H9 (cell line): ENCODE results near the gene KRT3. TPM values are rescaled to one million over a fixed set of nuclear protein-coding genes. Genes with fewer than 3 reads are reported as not detected.

Experiments
- DNase-seq: peaks from one replicate; pipeline ENCODE4 v3.0.0-alpha.2; 2017
- H2AFZ ChIP-seq: one replicate; pipeline ENCODE4 v1.6.1; 2013; ENCODE audit warnings: mild to moderate bottlenecking, low read length, control low read depth, moderate library complexity
- H2AK5ac ChIP-seq: 2 replicates; pipeline ENCODE4 v1.6.1; 2013; ENCODE audit warnings: low read length, control low read depth, mixed read lengths; ENCODE audit not compliant: insufficient read length
- H2BK120ac ChIP-seq: one replicate; pipeline ENCODE4 v1.6.1; 2013; ENCODE audit warnings: low read depth, mild to moderate bottlenecking, low read length, control low read depth, inconsistent platforms; ENCODE audit not compliant: poor library complexity, severe bottlenecking
- H2BK12ac ChIP-seq: 2 replicates; pipeline ENCODE4 v1.6.1; 2013; ENCODE audit warnings: low read length, control low read depth, mixed read lengths, low read depth; ENCODE audit not compliant: insufficient read length
- H2BK15ac ChIP-seq: 2 replicates; pipeline ENCODE4 v1.6.1; 2013; ENCODE audit warnings: low read depth, low read length, control low read depth
- H2BK20ac ChIP-seq: one replicate; pipeline ENCODE4 v1.6.1; 2013; ENCODE audit warnings: low read depth, mild to moderate bottlenecking, low read length, control low read depth, inconsistent platforms; ENCODE audit not compliant: poor library complexity, severe bottlenecking
- H2BK5ac ChIP-seq: 2 replicates; pipeline ENCODE4 v1.6.1; 2013; ENCODE audit warnings: low read length, control low read depth, mixed read lengths; ENCODE audit not compliant: insufficient read length
- H3K14ac ChIP-seq: 2 replicates; pipeline ENCODE4 v1.6.1; 2013; ENCODE audit warnings: low read length, control low read depth; ENCODE audit not compliant: insufficient read depth
- H3K18ac ChIP-seq: 2 replicates; pipeline ENCODE4 v1.6.1; 2013; ENCODE audit warnings: low read depth, mild to moderate bottlenecking, mixed read lengths, low read length, control low read depth; ENCODE audit not compliant: insufficient read length
- H3K23ac ChIP-seq: 2 replicates; pipeline ENCODE4 v1.6.1; 2013; ENCODE audit warnings: low read length, control low read depth, mixed read lengths, low read depth; ENCODE audit not compliant: insufficient read length
- H3K23me2 ChIP-seq: 2 replicates; pipeline ENCODE4 v1.6.1; 2013; ENCODE audit warnings: low read depth, mild to moderate bottlenecking, mixed read lengths, low read length, control low read depth; ENCODE audit not compliant: insufficient read length, poor library complexity, severe bottlenecking
- H3K27ac ChIP-seq: 2 replicates; pipeline ENCODE4 v1.5.1; 2013; ENCODE audit warnings: low read length, control low read depth, mixed read lengths, low read depth; ENCODE audit not compliant: insufficient read length
- H3K27me3 ChIP-seq: 2 replicates; pipeline ENCODE4 v1.6.1; 2013; ENCODE audit warnings: low read length, control low read depth, inconsistent platforms; ENCODE audit not compliant: insufficient read depth
- H3K4ac ChIP-seq: 2 replicates; pipeline ENCODE4 v1.6.1; 2013; ENCODE audit warnings: low read depth, mild to moderate bottlenecking, control low read depth, inconsistent platforms, low read length, moderate library complexity
- H3K4me1 ChIP-seq: 2 replicates; pipeline ENCODE4 v1.6.1; 2013; ENCODE audit warnings: low read length, control low read depth, inconsistent platforms; ENCODE audit not compliant: insufficient read depth
- H3K4me2 ChIP-seq: 2 replicates; pipeline ENCODE4 v1.6.1; 2013; ENCODE audit warnings: low read length, control low read depth, mixed read lengths; ENCODE audit not compliant: insufficient read length, insufficient read depth
- H3K56ac ChIP-seq: 2 replicates; pipeline ENCODE4 v1.6.1; 2013; ENCODE audit warnings: low read depth, mild to moderate bottlenecking, mixed read lengths, low read length, control low read depth; ENCODE audit not compliant: insufficient read length
- H3K79me1 ChIP-seq: 2 replicates; pipeline ENCODE4 v1.6.1; 2013; ENCODE audit warnings: low read depth, mild to moderate bottlenecking, moderate library complexity, low read length, control low read depth, inconsistent platforms; ENCODE audit not compliant: insufficient read depth, poor library complexity, severe bottlenecking
- H3K79me2 ChIP-seq: 2 replicates; pipeline ENCODE4 v1.6.1; 2013; ENCODE audit warnings: low read length, control low read depth, inconsistent platforms; ENCODE audit not compliant: insufficient read depth
- H3K9ac ChIP-seq: 2 replicates; pipeline ENCODE4 v1.6.1; 2013; ENCODE audit warnings: low read length, control low read depth, mixed read lengths; ENCODE audit not compliant: insufficient read length; ENCODE audit errors: extremely low read depth
- H3K9me3 ChIP-seq: one replicate; pipeline ENCODE4 v1.6.1; 2013; ENCODE audit warnings: low read depth, low read length, inconsistent platforms; ENCODE audit not compliant: control insufficient read depth
- H3T11ph ChIP-seq: one replicate; pipeline ENCODE4 v1.6.1; 2013; ENCODE audit warnings: mild to moderate bottlenecking, low read length, control low read depth, inconsistent platforms
- H4K20me1 ChIP-seq: one replicate; pipeline ENCODE4 v1.6.1; 2013; ENCODE audit not compliant: control insufficient read depth, insufficient read length, insufficient read depth
- H4K5ac ChIP-seq: 2 replicates; pipeline ENCODE4 v1.6.1; 2013; ENCODE audit warnings: low read depth, mild to moderate bottlenecking, mixed read lengths, low read length, control low read depth; ENCODE audit not compliant: insufficient read length
- H4K8ac ChIP-seq: replicated peaks from 2 replicates; pipeline ENCODE4 v1.6.1; 2013; ENCODE audit warnings: low read length, control low read depth, mixed read lengths, low read depth; ENCODE audit not compliant: insufficient read length
- H4K91ac ChIP-seq: 2 replicates; pipeline ENCODE4 v1.6.1; 2013; ENCODE audit warnings: low read depth, mild to moderate bottlenecking, moderate library complexity, mixed read lengths, low read length, control low read depth; ENCODE audit not compliant: insufficient read length
- H3K27ac Mint-ChIP-seq, 3 experiments: 2 replicates in 2 of 3; 3 replicates in 1 of 3; pipeline ENCODE4 v1.8.0; 2020 to 2021; ENCODE audit warnings: mixed read lengths in 3 of 3, mild to moderate bottlenecking in 1 of 3, moderate library complexity in 1 of 3
- H3K27me3 Mint-ChIP-seq: 2 replicates; pipeline ENCODE4 v1.8.0; 2021; ENCODE audit warnings: low read depth, mild to moderate bottlenecking, moderate library complexity, mixed read lengths
- H3K36me3 Mint-ChIP-seq, 3 experiments: 2 replicates in 2 of 3; 3 replicates in 1 of 3; pipeline ENCODE4 v1.8.0; 2020 to 2021; ENCODE audit warnings: low read depth in 3 of 3, mixed read lengths in 3 of 3; ENCODE audit not compliant: insufficient read depth in 1 of 3
- H3K4me1 Mint-ChIP-seq, 2 experiments: 2 replicates each; pipeline ENCODE4 v1.8.0; 2020; ENCODE audit warnings: mixed read lengths in 2 of 2
- H3K4me3 Mint-ChIP-seq, 2 experiments: 2 replicates in 1 of 2; 3 replicates in 1 of 2; pipeline ENCODE4 v1.8.0; 2020 to 2021; ENCODE audit warnings: mild to moderate bottlenecking in 2 of 2, mixed read lengths in 2 of 2, moderate library complexity in 1 of 2
- H3K9me3 Mint-ChIP-seq, 2 experiments: 2 replicates in 1 of 2; 3 replicates in 1 of 2; pipeline ENCODE4 v1.8.0; 2020; ENCODE audit warnings: mild to moderate bottlenecking in 2 of 2, mixed read lengths in 2 of 2, moderate library complexity in 1 of 2
- CTCF ChIP-seq: fragments of 200-600 bp; sonication (generic); conservative IDR thresholded peaks from 3 replicates; pipeline ENCODE4 v1.8.0; 2021; ENCODE audit warnings: antibody characterized with exemption, mild to moderate bottlenecking
- WGBS: extraction: QIAGEN DNeasy Blood & Tissue Kit; methylation state at CpG from one replicate; pipeline ENCODE4 v1.1.7; 2013; ENCODE audit warnings: missing lambda C conversion rate, low lambda C conversion rate, mixed read lengths; ENCODE audit not compliant: insufficient read length; ENCODE audit errors: extremely low coverage; 5-methylcytosine and 5-hydroxymethylcytosine counted together
- total RNA-seq: library from RNA; stranded (reverse); gene quantifications from 2 replicates; pipeline ENCODE4 v1.2.1, GENCODE V29; 2021

Gene KRT3
- total RNA-seq, 1 experiment from 2014 or later: not detected

DNA sequence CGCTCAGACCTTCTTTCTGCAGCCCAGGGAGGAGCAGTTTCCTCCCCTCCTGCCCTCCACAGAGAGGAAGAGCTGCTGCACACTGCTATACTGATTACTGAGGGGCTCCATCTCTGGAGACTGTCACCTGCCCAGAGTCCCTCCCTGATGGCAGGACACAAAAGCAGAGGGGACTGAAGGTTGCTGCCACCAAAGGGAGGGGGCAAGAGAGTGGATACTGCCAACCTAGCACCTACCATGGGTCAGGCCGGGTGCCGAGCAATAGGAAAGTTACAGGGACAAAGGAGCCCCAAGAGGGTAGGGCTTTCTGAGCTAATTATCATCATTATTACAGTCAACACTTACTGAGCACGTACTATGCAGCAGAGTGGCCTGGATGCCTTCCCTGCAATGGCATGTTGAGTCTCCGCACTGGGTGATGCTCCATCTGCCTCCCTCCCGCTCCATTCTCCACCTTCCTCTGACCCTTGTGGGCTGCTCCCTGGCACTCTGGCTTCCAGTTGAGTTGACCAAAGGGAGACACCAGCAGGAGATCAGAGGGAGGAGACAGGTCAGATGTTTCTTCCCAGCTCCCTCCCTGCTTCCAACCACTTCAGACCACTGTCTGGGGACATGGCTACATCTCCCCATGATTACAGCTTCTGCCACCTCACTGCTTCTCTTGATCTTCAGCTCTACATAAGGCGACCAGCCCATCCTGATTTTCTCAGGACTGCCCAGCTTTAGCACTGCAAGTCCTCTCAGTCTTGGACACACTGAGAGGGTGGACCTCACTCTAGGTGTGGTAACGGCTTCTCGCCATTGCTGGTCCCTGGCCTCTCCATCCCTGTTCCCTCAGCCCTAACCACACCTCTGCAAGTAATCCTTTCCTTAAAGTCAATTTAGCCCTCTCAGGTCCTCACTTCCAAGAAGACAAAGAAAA lies 40.8 kb upstream of the KRT3 start:
- H4K5ac ChIP-seq: no peak overlapping the region
- WGBS: no CpG with 5 or more reads among the region's 9 CpGs
- H3K79me2 ChIP-seq: no peaks in the 10 kb centered on the region
- H3K4ac ChIP-seq: no peak overlapping the region
- no peak overlapping the region for H2BK15ac ChIP-seq
- H3K23ac ChIP-seq: no peak overlapping the region
- no peak for TF ChIP-seq CTCF
- H4K20me1 ChIP-seq: no peaks in the 10 kb centered on the region
- peak; percentile 20 for DNase-seq
- no peak overlapping the region; a peak in 1 of 5 replicates for H3K4me3 Mint-ChIP-seq
- H2BK20ac ChIP-seq: no peak overlapping the region
- H3K27me3 Mint-ChIP-seq: peaks cover 11% of the 10 kb centered on the region
- no peaks in the 10 kb centered on the region for H3K79me1 ChIP-seq
- H3K23me2 ChIP-seq: no peaks in the 10 kb centered on the region
- H3K4me1 ChIP-seq: no peaks in the 10 kb centered on the region
- no peak overlapping the region for H3K18ac ChIP-seq
- no peaks in the 10 kb centered on the region; the same call in 1 of the 2 replicates for H3K27me3 ChIP-seq
- no peaks in the 10 kb centered on the region for H3K9me3 Mint-ChIP-seq
- H3T11ph ChIP-seq: no peak overlapping the region
- no peak overlapping the region for H3K4me2 ChIP-seq
- no peak overlapping the region for H2BK120ac ChIP-seq
- H3K9me3 ChIP-seq: no peaks in the 10 kb centered on the region
- H2BK5ac ChIP-seq: no peak overlapping the region
- H2AK5ac ChIP-seq: no peak overlapping the region
- H4K91ac ChIP-seq: no peak overlapping the region
- H3K56ac ChIP-seq: no peak overlapping the region
- peak overlapping the region in 1 of 3 experiments; percentile 88; a peak in 2 of 7 replicates for H3K27ac Mint-ChIP-seq
- no peak overlapping the region for H4K8ac ChIP-seq
- no peak overlapping the region for H3K9ac ChIP-seq
- no peak overlapping the region for H3K27ac ChIP-seq
- H2AFZ ChIP-seq: no peak overlapping the region
- H3K36me3 Mint-ChIP-seq: no peaks in the 10 kb centered on the region
- H3K14ac ChIP-seq: no peak overlapping the region
- H2BK12ac ChIP-seq: no peak overlapping the region
- H3K4me1 Mint-ChIP-seq: no peaks in the 10 kb centered on the region; a peak in 1 of 4 replicates
